HepG2 (cell line): ENCODE data around the gene POLR3K. TPM values are rescaled to one million over a fixed set of nuclear protein-coding genes. Genes with fewer than 3 reads are reported as not detected.

Experiments used
- ARID4A ChIP-seq: sonication (generic); formaldehyde crosslinking; IDR thresholded peaks from 2 replicates; pipeline ENCODE4 v1.5.0; 2020; ENCODE audit warnings: mild to moderate bottlenecking, missing genetic modification reagents, borderline replicate concordance
- IKZF4 ChIP-seq: sonication (generic); formaldehyde crosslinking; IDR thresholded peaks from 2 replicates; pipeline ENCODE4 v1.5.1; 2020; ENCODE audit warnings: borderline replicate concordance, mild to moderate bottlenecking, low read depth, missing genetic modification reagents; ENCODE audit errors: not compliant biosample characterization
- MLX ChIP-seq: IDR thresholded peaks from 2 replicates; pipeline ENCODE4 v1.6.1; 2016
- NONO ChIP-seq, 2 experiments: fragments of 450-650 bp in 1 of 2; sonication (generic) in 1 of 2; formaldehyde crosslinking in 1 of 2; IDR thresholded peaks in 1 of 2; conservative IDR thresholded peaks in 1 of 2; 2 replicates each; pipeline versions ENCODE4 v1.6.1 to v1.8.0; 2017 to 2022; ENCODE audit warnings: mild to moderate bottlenecking in 1 of 2, missing genetic modification reagents in 1 of 2, moderate library complexity in 1 of 2
- POLR2G ChIP-seq: fragments of 200-400 bp; formaldehyde crosslinking; IDR thresholded peaks from 2 replicates; pipeline ENCODE4 v1.6.1; 2018; ENCODE audit warnings: mild to moderate bottlenecking, low read depth, low read length, moderate library complexity
- TFAP4 ChIP-seq: sonication (generic); IDR thresholded peaks from 2 replicates; pipeline ENCODE4 v1.6.1; 2016; ENCODE audit warnings: low read depth, borderline replicate concordance
- ZBTB4 ChIP-seq: sonication (generic); formaldehyde crosslinking; IDR thresholded peaks from 2 replicates; pipeline ENCODE4 v1.4.0; 2020; ENCODE audit warnings: missing genetic modification reagents, mild to moderate bottlenecking, borderline replicate concordance
- ZNF18 ChIP-seq: sonication (generic); formaldehyde crosslinking; IDR thresholded peaks from 2 replicates; pipeline ENCODE4 v1.8.0; 2022; ENCODE audit warnings: mild to moderate bottlenecking, missing genetic modification reagents; ENCODE audit not compliant: insufficient replicate concordance
- ZNF574 ChIP-seq: sonication (generic); formaldehyde crosslinking; IDR thresholded peaks from 2 replicates; pipeline ENCODE4 v1.4.0; 2020; ENCODE audit warnings: missing genetic modification reagents
- ZNF644 ChIP-seq: IDR thresholded peaks from 2 replicates; pipeline ENCODE4 v1.6.1; 2016; ENCODE audit warnings: low read depth
- ZNF691 ChIP-seq: sonication (generic); formaldehyde crosslinking; IDR thresholded peaks from 2 replicates; pipeline ENCODE4 v1.4.0; 2020; ENCODE audit warnings: missing genetic modification reagents, low read depth, mild to moderate bottlenecking, borderline replicate concordance
- polyA plus RNA-seq, 8 experiments: library from polyadenylated mRNA; depleted of rRNA in 3 of 8; stranded (reverse) in 7 of 8; unstranded in 1 of 8; fragments of >200 nt; fragmentation: Illumina TruSeq in 4 of 8; extraction: Trizol in 4 of 8; gene quantifications; 2 replicates each; pipeline versions ENCODE4 v1.2.1 to v1.2.3, GENCODE V29; 2011 to 2016; ENCODE audit warnings: low read depth in 4 of 8, missing spikeins in 1 of 8, mixed read lengths in 1 of 8; ENCODE audit not compliant: insufficient read depth in 1 of 8
- total RNA-seq, 5 experiments: library from RNA; depleted of rRNA; stranded (reverse); fragments of >200 nt; fragmentation: Illumina TruSeq; extraction: Trizol; gene quantifications; 2 replicates each; pipeline ENCODE4 v1.2.3, GENCODE V29; 2016; ENCODE audit warnings: low read depth in 1 of 5

Gene POLR3K
- total and polyA plus RNA-seq, 2 of the 13 experiments (the other 11 are each of a cell fraction or from before 2014, with no cell fraction given): 14.8 to 18.8 TPM

GRCh38 chr16:78444-79150 is 25.2 kb upstream of the POLR3K start (continued):
- TF ChIP-seq ZNF574 (CRISPR knock-in tag) (peak; percentile 16), ZNF18 (peak; percentile 49), ZBTB4 (CRISPR knock-in tag) (0 out of 2 replicates have a peak, but pooled peaks have one; percentile 18), NONO (IDR thresholded peaks at IDR 0.05) (no peak), NONO (CRISPR knock-in tag; conservative IDR thresholded peaks at IDR 0.05) (no peak), TFAP4 (no peak), POLR2G (peak; percentile 6; the same call in 1 of the 2 replicates), ZNF691 (CRISPR knock-in tag) (0 out of 2 replicates have a peak, but pooled peaks have one; percentile 13), ARID4A (CRISPR knock-in tag) (0 out of 2 replicates have a peak, but pooled peaks have one; percentile 30), MLX (no peak), ZNF644 (CRISPR knock-in tag) (no peak), IKZF4 (CRISPR knock-in tag) (peak; percentile 47)
